Endothelial cell of umbilical vein (primary cell): ENCODE results near the gene HES3. TPM values are rescaled to one million over a fixed set of nuclear protein-coding genes. Genes with fewer than 3 reads are reported as not detected.

Experiments
- BruUV-seq: library from RNA; stranded (reverse); fragments of 400-500 nt; replicated peaks from 2 replicates; lab custom pipeline; 2021; lab: Mats Ljungman, UMichigan
- CTCF ChIA-PET: fragments of 300-600, 350-600 bp; sonication (Branson Sonifier 250); formaldehyde crosslinking; loops from one replicate; lab custom pipeline; 2021; ENCODE audit warnings: antibody characterized with exemption, inconsistent platforms; lab: Charles Lee
- POLR2A ChIA-PET: fragments of 300-600, 350-600 bp; sonication (Branson Sonifier 250); formaldehyde crosslinking; loops from one replicate; lab custom pipeline; 2021; ENCODE audit warnings: antibody characterized with exemption, inconsistent platforms; lab: Charles Lee
- DNase-seq: peaks from one replicate; pipeline ENCODE4 v3.0.0-alpha.2; 2011; ENCODE audit warnings: low read depth, low spot score
- FAIRE-seq: peaks from 2 replicates; lab custom pipeline; 2011; peaks lifted over from hg19 to GRCh38; lab: Jason Lieb, UNC
- H2AFZ ChIP-seq: 2 replicates; pipeline ENCODE4 v1.6.0; 2012; ENCODE audit warnings: low read depth, low read length, control low read depth, inconsistent platforms
- H3K27ac ChIP-seq: 2 replicates; pipeline ENCODE4 v1.5.1; 2011; ENCODE audit warnings: low read depth, mild to moderate bottlenecking, control low read depth, low read length, moderate library complexity; ENCODE audit not compliant: insufficient read depth
- H3K27me3 ChIP-seq, 2 experiments: 2 replicates each; pipeline versions ENCODE4 v1.6.0 to v1.6.1; 2011; ENCODE audit warnings: low read length in 2 of 2, mixed read lengths in 1 of 2; ENCODE audit not compliant: control insufficient read depth in 2 of 2, insufficient read depth in 2 of 2
- H3K36me3 ChIP-seq, 2 experiments: 2 replicates in 1 of 2; 3 replicates in 1 of 2; pipeline ENCODE4 v1.5.1; 2011; ENCODE audit warnings: low read length in 2 of 2, mild to moderate bottlenecking in 1 of 2, moderate library complexity in 1 of 2; ENCODE audit not compliant: control insufficient read depth in 2 of 2, insufficient read depth in 2 of 2; ENCODE audit errors: extremely low read depth in 1 of 2
- H3K4me1 ChIP-seq: 3 replicates; pipeline ENCODE4 v1.5.1; 2011; ENCODE audit warnings: mild to moderate bottlenecking, low read length; ENCODE audit not compliant: control insufficient read depth, insufficient read depth; ENCODE audit errors: extremely low read depth
- H3K4me2 ChIP-seq: 2 replicates; pipeline ENCODE4 v1.6.1; 2011; ENCODE audit warnings: low read length, control low read depth, mixed read lengths; ENCODE audit not compliant: insufficient read depth
- H3K4me3 ChIP-seq, 3 experiments: fragments of 200-600 bp in 1 of 3; sonication (generic), shearing (Covaris generic) in 1 of 3; replicated peaks in 1 of 3; 2 replicates each; pipeline ENCODE4 v1.5.1; 2011 to 2016; ENCODE audit warnings: control low read depth in 3 of 3, low read length in 3 of 3, mild to moderate bottlenecking in 2 of 3, inconsistent platforms in 1 of 3, low read depth in 1 of 3, moderate library complexity in 1 of 3; ENCODE audit not compliant: insufficient read depth in 1 of 3
- H3K79me2 ChIP-seq: 2 replicates; pipeline ENCODE4 v1.6.0; 2012; ENCODE audit warnings: low read length, inconsistent platforms; ENCODE audit not compliant: control insufficient read depth, insufficient read depth
- H3K9ac ChIP-seq: replicated peaks from 2 replicates; pipeline ENCODE3; 2011; ENCODE audit warnings: low read length, control low read depth; ENCODE audit not compliant: insufficient read depth; ENCODE audit errors: extremely low read depth
- H3K9me1 ChIP-seq: replicated peaks from 3 replicates; pipeline ENCODE4 v1.6.0; 2011; ENCODE audit warnings: mild to moderate bottlenecking, low read length; ENCODE audit not compliant: control insufficient read depth, insufficient read depth; ENCODE audit errors: extremely low read depth
- H3K9me3 ChIP-seq: replicated peaks from 2 replicates; pipeline ENCODE4 v1.5.1; 2012; ENCODE audit warnings: low read length, inconsistent platforms; ENCODE audit not compliant: control insufficient read depth, insufficient read depth
- H4K20me1 ChIP-seq: replicated peaks from 2 replicates; pipeline ENCODE3; 2011; ENCODE audit warnings: mild to moderate bottlenecking, low read length; ENCODE audit not compliant: control insufficient read depth, insufficient read depth; ENCODE audit errors: extremely low read depth
- CTCF ChIP-seq, 2 donors: IDR thresholded peaks; 1 replicate in 1 of 2; 2 replicates in 1 of 2; pipeline ENCODE4 v1.5.1; 2011; ENCODE audit warnings: low read length in 2 of 2, mild to moderate bottlenecking in 2 of 2, moderate library complexity in 2 of 2, control low read depth in 1 of 2, inconsistent platforms in 1 of 2, low read depth in 1 of 2; ENCODE audit not compliant: insufficient read depth in 1 of 2; ENCODE audit errors: extremely low read depth in 1 of 2
- EZH2 ChIP-seq: IDR thresholded peaks from 2 replicates; pipeline ENCODE4 v1.6.1; 2012; ENCODE audit warnings: borderline replicate concordance, low read depth, mild to moderate bottlenecking, moderate library complexity, low read length, inconsistent platforms; ENCODE audit not compliant: severe bottlenecking
- FOS ChIP-seq: IDR thresholded peaks from 2 replicates; pipeline ENCODE4 v1.6.1; 2011; ENCODE audit warnings: mild to moderate bottlenecking, low read length, moderate library complexity, borderline replicate concordance; ENCODE audit not compliant: insufficient read depth
- GATA2 ChIP-seq: IDR thresholded peaks from 2 replicates; pipeline ENCODE4 v1.7.0; 2011; ENCODE audit warnings: low read depth, mild to moderate bottlenecking, moderate library complexity, mixed read lengths, low read length; ENCODE audit not compliant: insufficient read length, insufficient read depth
- JUN ChIP-seq: IDR thresholded peaks from 2 replicates; pipeline ENCODE4 v1.6.1; 2011; ENCODE audit warnings: borderline replicate concordance, low read depth; ENCODE audit not compliant: insufficient read length, insufficient read depth
- MAX ChIP-seq: IDR thresholded peaks from 2 replicates; pipeline ENCODE4 v1.6.1; 2011; ENCODE audit not compliant: insufficient read depth, insufficient read length
- MYC ChIP-seq: IDR thresholded peaks from one replicate; pipeline ENCODE4 v1.6.1; 2011; ENCODE audit warnings: mild to moderate bottlenecking, low read depth, low read length
- POLR2A ChIP-seq: IDR thresholded peaks from 2 replicates; pipeline ENCODE4 v1.6.1; 2012; ENCODE audit warnings: low read depth, mild to moderate bottlenecking, control low read depth, low read length
- POLR2AphosphoS5 ChIP-seq: IDR thresholded peaks from 2 replicates; pipeline ENCODE4 v1.6.1; 2012; ENCODE audit warnings: low read depth, mild to moderate bottlenecking, control low read depth, low read length, moderate library complexity; ENCODE audit not compliant: insufficient read depth
- dilution Hi-C: fragments of 300-500 bp; cut with MboI; formaldehyde crosslinking; loops from one replicate; pipeline ENCODE4 v1.15.0; 2019; ENCODE audit warnings: low sequenced_read_pairs; ENCODE audit not compliant: extremely low pct_ligation_motif_present
- intact Hi-C: fragments of 100-400 bp; cut with micrococcal nuclease; formaldehyde crosslinking; loops from one replicate; pipeline ENCODE4 v1.10.0; 2022
- polyA plus RNA-seq, 4 experiments: library from polyadenylated mRNA; depleted of rRNA in 3 of 4; stranded (reverse) in 3 of 4; unstranded in 1 of 4; fragments of >200 nt; gene quantifications; 2 replicates each; pipeline versions ENCODE4 v1.2.1 to v1.2.3, GENCODE V29; 2011 to 2012; ENCODE audit warnings: missing spikeins in 1 of 4
- total RNA-seq: library from RNA; stranded (reverse); gene quantifications from 2 replicates; pipeline ENCODE4 v1.2.3, GENCODE V29; 2021

HES3 gene
- total and polyA plus RNA-seq, 2 donors (not counting 3 experiments of a cell fraction or from before 2014, with no cell fraction given): not detected

GRCh38 chr1:6282577-6283270, 38.7 kb downstream of the HES3 start:
- POLR2A ChIA-PET: no interaction called here
- dilution Hi-C loops (no loop called here), intact Hi-C loops (no loop called here)
- H3K9ac ChIP-seq: no peak overlapping the region
- no peaks in the 10 kb centered on the region for H3K36me3 ChIP-seq
- BruUV-seq: no TSS peak
- H2AFZ ChIP-seq: no peak overlapping the region
- no peak overlapping the region for H3K4me3 ChIP-seq
- H3K4me1 ChIP-seq: no peaks in the 10 kb centered on the region
- no peaks in the 10 kb centered on the region for H3K9me1 ChIP-seq
- no peak for DNase-seq
- no peak for FAIRE-seq
- no peaks in the 10 kb centered on the region for H3K79me2 ChIP-seq
- no peaks in the 10 kb centered on the region for H3K9me3 ChIP-seq
- H4K20me1 ChIP-seq: no peaks in the 10 kb centered on the region
- CTCF ChIA-PET: interaction anchor here (1.6 kb wide), 1 partner anchor 36 kb away, joined by 7 read pairs; no protein-coding TSS in a partner anchor
- TF ChIP-seq CTCF (IDR thresholded peaks at IDR 0.05; ENCODE audit: extremely low read depth in 1 of 2, insufficient read depth in 1 of 2, low read depth in 1 of 2, low read length in 2 of 2) (no peak), MAX (no peak)
- no peak overlapping the region for H3K4me2 ChIP-seq
- H3K27ac ChIP-seq: no peak overlapping the region
- H3K27me3 ChIP-seq: no peaks in the 10 kb centered on the region

GRCh38 chr1:6285336-6285735, 41.4 kb downstream of the HES3 start:
- H3K79me2 ChIP-seq: no peaks in the 10 kb centered on the region
- ChIA-PET POLR2A (no interaction called here), CTCF (no interaction called here)
- dilution Hi-C loops: no loop called here
- no peak overlapping the region for H3K9ac ChIP-seq
- TF ChIP-seq EZH2 (no peak), GATA2 (no peak), POLR2A (no peak), CTCF (IDR thresholded peaks at IDR 0.05; ENCODE audit: extremely low read depth in 1 of 2, insufficient read depth in 1 of 2, low read depth in 1 of 2, low read length in 2 of 2) (no peak), JUN (no peak), MYC (no peak), FOS (no peak), MAX (no peak), POLR2AphosphoS5 (no peak)
- intact Hi-C loops: no loop called here
- FAIRE-seq (no peak), DNase-seq (no peak)
- BruUV-seq: no TSS peak
- H4K20me1 ChIP-seq: no peaks in the 10 kb centered on the region
- H3K27ac ChIP-seq: no peak overlapping the region
- no peaks in the 10 kb centered on the region for H3K4me1 ChIP-seq
- no peaks in the 10 kb centered on the region for H3K36me3 ChIP-seq
- H3K9me3 ChIP-seq: no peaks in the 10 kb centered on the region
- H3K4me2 ChIP-seq: no peak overlapping the region
- no peaks in the 10 kb centered on the region for H3K27me3 ChIP-seq
- H3K9me1 ChIP-seq: no peaks in the 10 kb centered on the region
- H3K4me3 ChIP-seq: no peak overlapping the region
- H2AFZ ChIP-seq: no peak overlapping the region
